Esophagus muscularis mucosa (tissue), 4 donors: Measurements from ENCODE around the gene REEP5. TPM values are rescaled to one million over a fixed set of nuclear protein-coding genes. Genes with fewer than 3 reads are reported as not detected.

Experiments
- DNase-seq: peaks from one replicate; pipeline ENCODE4 v3.0.0-alpha.2; 2017; ENCODE audit errors: extremely low spot score
- H3K27ac ChIP-seq, 4 donors: fragments of 200-600 bp; sonication (generic); replicated peaks in 1 of 4; 1 replicate in 3 of 4; 2 replicates in 1 of 4; pipeline ENCODE4 v1.5.1; 2016 to 2019; ENCODE audit warnings: mild to moderate bottlenecking in 1 of 4
- H3K27me3 ChIP-seq, 4 donors: fragments of 200-600 bp; sonication (generic); one replicate each; pipeline versions ENCODE4 v1.5.1 to v1.6.0; 2016 to 2019
- H3K36me3 ChIP-seq, 4 donors: fragments of 200-600 bp; sonication (generic); one replicate each; pipeline ENCODE4 v1.5.1; 2016 to 2019
- H3K4me1 ChIP-seq, 4 donors: fragments of 200-600 bp; sonication (generic); one replicate each; pipeline ENCODE4 v1.5.1; 2016 to 2019
- H3K4me3 ChIP-seq, 4 donors: fragments of 200-600 bp; sonication (generic); 1 replicate in 2 of 4; 2 replicates in 2 of 4; pipeline ENCODE4 v1.5.1; 2016 to 2019; ENCODE audit warnings: mild to moderate bottlenecking in 4 of 4, moderate library complexity in 1 of 4
- H3K9me3 ChIP-seq, 4 donors: fragments of 200-600 bp; sonication (generic); 1 replicate in 3 of 4; 2 replicates in 1 of 4; pipeline ENCODE4 v1.5.1; 2016 to 2019
- CTCF ChIP-seq, 3 experiments: fragments of 200-600 bp in 2 of 3; fragments of 450-650 bp in 1 of 3; sonication (generic) in 2 of 3; IDR thresholded peaks; one replicate each; pipeline ENCODE4 v1.5.1; 2017 to 2019; ENCODE audit warnings: antibody characterized with exemption in 3 of 3, mild to moderate bottlenecking in 2 of 3, moderate library complexity in 1 of 3
- EP300 ChIP-seq: sonication (generic); formaldehyde crosslinking; IDR thresholded peaks from one replicate; pipeline ENCODE4 v1.6.1; 2017; ENCODE audit warnings: antibody characterized with exemption
- POLR2A ChIP-seq: fragments of 450-650 bp; IDR thresholded peaks from one replicate; pipeline ENCODE4 v1.6.1; 2017; ENCODE audit warnings: antibody characterized with exemption, moderate library complexity, mild to moderate bottlenecking, low read depth
- POLR2AphosphoS5 ChIP-seq, 2 donors: sonication (generic); formaldehyde crosslinking; IDR thresholded peaks; one replicate each; pipeline ENCODE4 v1.6.1; 2017; ENCODE audit warnings: antibody characterized with exemption in 2 of 2
- WGBS: methylation state at CpG from one replicate; pipeline ENCODE4 v1.1.5; 2018; 5-methylcytosine and 5-hydroxymethylcytosine counted together
- intact Hi-C: fragments of 100-400 bp; cut with DNase I; formaldehyde crosslinking; loops from one replicate; pipeline ENCODE4 v1.15.1; 2023
- total RNA-seq, 4 donors: library from RNA; depleted of rRNA; stranded (reverse); fragments of >200 nt; gene quantifications; one replicate each; pipeline versions ENCODE4 v1.1.0 to v1.2.1, GENCODE V29; 2016

The REEP5 gene
- 10 to 100 TPM; 53.0 to 73.6 (median 62.2) TPM for total RNA-seq

GRCh38 chr5:112921833-112922817, at the start of gene REEP5:
REEP5 (minus strand) TSS chr5:112922227; CDS start chr5:112922190, 37 bp downstream.
- peak within 1 kb of the TSS; percentile 97 to 99 (median 98) for H3K27ac ChIP-seq
- intact Hi-C loops, result loop anchor here (2.0 to 5.0 kb wide), 2 partner anchors 43 to 60 kb away; partner anchors contain the start of gene SRP19
- H3K36me3 ChIP-seq, result peaks cover 4 to 27% (median 16%) of the 10 kb centered on the region in 4 donors
- peak within 1 kb of the TSS; percentile 76 to 98 (median 97) for H3K4me3 ChIP-seq
- peaks cover 42 to 54% (median 50%) of the 10 kb centered on the region in 4 donors for H3K4me1 ChIP-seq
- peak; percentile 79 to 90 for TF ChIP-seq POLR2AphosphoS5 (IDR thresholded peaks at IDR 0.05)
- peak; percentile 84 to 89 (median 87) for TF ChIP-seq CTCF (IDR thresholded peaks at IDR 0.05)
- peak; percentile 71 for TF ChIP-seq POLR2A
- no peak for TF ChIP-seq EP300
- DNase-seq, result peak; percentile 93
- H3K27me3 ChIP-seq, result no peaks in the 10 kb centered on the region
- 3% methylated on average over 25 of the region's 80 CpGs for WGBS
- no peaks in the 10 kb centered on the region for H3K9me3 ChIP-seq

DNA sequence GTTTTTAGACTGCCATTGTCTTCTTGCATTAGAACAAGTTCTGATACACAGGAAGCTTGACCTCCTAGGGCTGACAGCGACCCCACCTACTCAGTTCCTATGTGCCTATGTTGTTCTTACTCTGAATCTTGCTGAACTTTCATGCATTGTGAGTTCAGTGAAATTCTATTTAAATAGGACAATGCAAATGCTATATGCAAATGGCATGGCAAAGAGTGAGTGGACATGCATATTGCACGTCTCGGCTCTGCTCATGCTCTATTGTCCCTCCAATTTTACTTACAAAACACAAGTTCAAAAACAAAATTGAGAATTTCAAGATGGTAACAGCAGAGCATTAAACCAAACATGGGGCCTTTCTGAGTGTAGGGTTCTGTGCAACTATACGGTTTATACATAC, 49.2 kb upstream of the REEP5 start:
- Histone ChIP-seq H3K27me3 (no peaks in the 10 kb centered on the region), H3K36me3 (no peaks in the 10 kb centered on the region), H3K27ac (no peak overlapping the region), H3K9me3 (no peaks in the 10 kb centered on the region), H3K4me1 (peaks cover 5 to 6% (median 6%) of the 10 kb centered on the region in 4 donors), H3K4me3 (no peak overlapping the region)
- no peak for DNase-seq
- 97% methylated on average over 4 of the region's 4 CpGs for WGBS
- intact Hi-C loops, result no loop called here
- TF ChIP-seq POLR2A (no peak), EP300 (no peak), CTCF (IDR thresholded peaks at IDR 0.05) (no peak), POLR2AphosphoS5 (IDR thresholded peaks at IDR 0.05) (no peak)

GRCh38 chr5:112968411-112969106, 46.5 kb upstream of the REEP5 start:
- H3K4me1 ChIP-seq, result peaks cover 0 to 8% (median 7%) of the 10 kb centered on the region in 4 donors
- WGBS, result 86% methylated on average over 5 of the region's 5 CpGs
- intact Hi-C loops, result no loop called here

More at GRCh38 chr5:112968411-112969106, 46.5 kb upstream of the REEP5 start:
- Histone ChIP-seq H3K27me3 (no peaks in the 10 kb centered on the region), H3K36me3 (no peaks in the 10 kb centered on the region), H3K27ac (no peak overlapping the region), H3K4me3 (no peak overlapping the region), H3K9me3 (no peaks in the 10 kb centered on the region)
- DNase-seq, result no peak
- TF ChIP-seq CTCF (IDR thresholded peaks at IDR 0.05) (no peak), POLR2A (no peak), POLR2AphosphoS5 (IDR thresholded peaks at IDR 0.05) (no peak), EP300 (no peak)
